Measurements from ENCODE around the gene CLMN.

Gene CLMN

DNA sequence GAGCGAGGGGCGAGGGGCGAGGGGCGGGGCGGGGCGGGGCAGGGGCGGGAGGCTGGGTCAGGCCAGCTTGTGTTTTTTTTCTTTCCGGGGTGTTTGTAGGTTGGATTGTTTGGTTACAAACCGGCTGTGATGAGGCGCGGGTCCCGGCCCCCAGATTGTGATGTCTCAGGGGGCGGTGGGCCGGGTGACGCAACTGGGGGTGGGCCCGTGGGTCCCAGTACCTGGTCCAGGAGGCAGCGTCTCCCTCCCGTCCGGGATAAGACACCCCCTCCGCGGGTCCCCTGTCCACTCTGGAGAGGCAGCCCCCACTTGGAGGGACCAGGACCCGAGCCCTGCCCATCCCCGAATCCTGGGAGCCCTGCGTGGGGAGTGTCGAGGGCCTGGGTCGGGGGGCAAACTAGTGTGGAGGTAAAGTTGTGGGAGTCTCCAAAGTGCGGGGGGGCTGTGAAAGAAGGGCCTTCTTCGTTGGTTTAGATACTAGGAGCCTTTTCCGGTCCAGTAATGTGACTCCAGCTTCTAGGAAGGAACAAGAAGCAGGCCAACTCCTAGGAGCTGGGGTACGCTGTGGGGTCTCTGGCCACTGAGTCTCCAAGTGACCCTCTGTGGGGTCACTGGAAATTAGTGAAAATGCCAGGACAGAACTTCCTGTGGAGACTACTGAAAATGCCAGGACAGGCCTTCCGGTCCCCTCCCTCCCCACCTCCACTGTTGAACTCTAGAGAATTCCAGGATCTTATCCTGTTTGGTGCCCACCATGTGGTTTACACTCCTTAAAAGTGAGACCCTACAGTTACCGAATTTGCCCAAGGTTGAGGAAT, 579 bp upstream of the CLMN start:
- DNase-seq: no peak

- no peak for DNase-seq
Observed at GRCh38 chr14:95318399-95319311, 1.1 kb downstream of the CLMN start.

DNA sequence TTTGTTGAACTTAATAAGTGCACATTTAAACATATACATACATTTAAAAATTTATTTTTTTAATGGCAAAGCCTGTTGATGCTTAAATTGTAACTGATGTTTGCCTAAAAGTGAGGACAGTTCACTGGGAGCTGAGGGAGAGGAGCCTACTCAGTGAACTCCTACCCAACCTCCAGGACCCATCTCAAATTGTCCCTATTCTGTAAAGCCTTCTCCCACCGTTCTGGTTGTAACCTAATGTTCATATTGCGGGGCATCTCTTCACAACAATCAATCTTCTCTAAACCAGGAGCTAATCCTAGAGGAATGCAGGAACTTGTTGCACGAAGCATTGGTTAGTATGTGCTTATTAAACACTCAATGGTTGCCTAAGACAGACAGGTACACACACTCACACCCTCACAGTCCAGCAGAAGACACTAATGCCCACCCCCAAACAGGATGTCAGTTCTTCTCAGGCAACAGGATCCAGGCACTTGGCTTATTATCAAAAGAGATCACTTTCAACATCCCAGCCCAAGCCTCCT, 1.8 kb downstream of the CLMN start:
- DNase-seq: no peak

DNA sequence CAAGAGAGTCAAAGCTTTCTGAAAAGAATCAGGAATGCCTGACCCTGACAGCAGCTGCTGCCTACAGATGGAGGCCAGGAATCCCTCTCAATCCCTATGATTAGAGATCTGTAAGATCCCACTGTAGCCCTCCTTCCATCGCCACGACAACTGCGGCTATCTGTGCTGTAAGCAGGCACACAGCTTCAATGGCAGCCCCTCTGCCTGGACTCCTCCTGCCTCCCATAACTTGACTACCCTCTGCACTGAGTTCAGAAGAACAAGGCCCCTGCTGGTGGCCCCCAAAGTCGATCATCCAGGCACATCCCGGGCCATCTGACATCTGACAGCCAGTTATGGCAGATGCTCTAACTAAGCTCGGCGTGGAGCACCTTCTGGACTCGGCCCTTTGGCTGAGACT, 2.9 kb downstream of the CLMN start:
- DNase-seq: no peak

GRCh38 chr14:95315579-95315978, 4.1 kb downstream of the CLMN start:
- DNase-seq: no peak

GRCh38 chr14:95315156-95315555, 4.6 kb downstream of the CLMN start:
- no peak for DNase-seq

GRCh38 chr14:95314609-95315008, 5.1 kb downstream of the CLMN start:
- DNase-seq: no peak

DNA sequence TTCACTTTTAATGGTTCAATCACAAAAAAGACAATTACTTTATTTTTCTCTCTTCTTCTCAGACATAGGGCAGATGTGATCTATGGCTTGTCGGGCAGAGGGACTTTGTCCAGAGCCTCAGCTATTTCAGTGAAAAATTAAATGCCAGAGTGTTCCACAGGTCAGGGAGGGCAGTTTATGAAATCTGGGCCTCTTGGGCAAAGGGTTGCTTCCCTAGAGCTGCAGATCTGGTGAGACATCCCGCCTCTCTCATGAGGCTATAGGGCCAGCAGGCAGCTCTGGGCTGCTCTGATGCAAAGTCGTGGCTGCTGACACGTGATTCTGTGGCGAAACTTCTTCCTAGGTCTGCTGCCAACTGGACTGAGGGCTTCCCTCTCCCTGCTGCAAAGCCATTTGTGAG, 6.0 kb downstream of the CLMN start:
- no peak for DNase-seq

DNA sequence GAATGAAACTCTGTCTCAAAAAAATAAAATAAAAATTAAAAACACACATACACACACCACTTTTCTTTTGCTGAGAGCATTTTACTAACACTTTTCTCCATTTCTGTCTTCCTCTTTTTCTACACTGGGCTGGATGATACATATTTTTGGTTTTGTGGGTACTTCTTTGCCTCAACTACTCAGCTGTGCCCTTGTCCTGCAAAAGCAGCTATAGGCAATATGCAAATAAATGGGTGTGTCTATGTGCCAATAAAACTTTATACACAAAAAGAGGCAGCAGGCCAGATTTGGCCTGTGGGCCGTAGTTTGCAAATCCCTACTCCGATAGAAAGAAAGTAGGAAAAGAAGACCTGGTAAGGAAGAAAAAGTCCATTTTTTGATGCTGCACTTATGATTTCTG, 6.5 kb downstream of the CLMN start:
- DNase-seq: no peak

GRCh38 chr14:95312311-95312710, 7.4 kb downstream of the CLMN start:
- DNase-seq: no peak

DNA sequence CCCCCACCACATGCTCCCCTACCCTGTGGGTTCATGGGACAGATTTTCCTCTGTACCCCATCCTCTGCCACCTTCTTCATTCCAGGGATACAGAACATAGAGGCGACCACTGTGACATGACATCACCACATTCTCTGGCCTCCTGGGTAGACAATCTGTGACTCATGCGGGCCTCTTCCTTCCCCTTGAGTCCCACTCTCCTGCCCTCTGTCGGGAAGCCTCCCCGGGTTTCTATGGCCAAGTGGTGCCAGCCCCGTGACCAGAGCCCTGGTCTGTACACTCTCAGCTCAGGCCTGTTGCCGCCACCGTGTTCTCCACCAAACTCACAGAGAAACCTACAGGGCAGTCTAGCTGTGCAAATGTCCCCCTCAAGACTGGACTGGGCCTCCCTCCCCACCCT, 8.0 kb downstream of the CLMN start:
- no peak for DNase-seq

DNA sequence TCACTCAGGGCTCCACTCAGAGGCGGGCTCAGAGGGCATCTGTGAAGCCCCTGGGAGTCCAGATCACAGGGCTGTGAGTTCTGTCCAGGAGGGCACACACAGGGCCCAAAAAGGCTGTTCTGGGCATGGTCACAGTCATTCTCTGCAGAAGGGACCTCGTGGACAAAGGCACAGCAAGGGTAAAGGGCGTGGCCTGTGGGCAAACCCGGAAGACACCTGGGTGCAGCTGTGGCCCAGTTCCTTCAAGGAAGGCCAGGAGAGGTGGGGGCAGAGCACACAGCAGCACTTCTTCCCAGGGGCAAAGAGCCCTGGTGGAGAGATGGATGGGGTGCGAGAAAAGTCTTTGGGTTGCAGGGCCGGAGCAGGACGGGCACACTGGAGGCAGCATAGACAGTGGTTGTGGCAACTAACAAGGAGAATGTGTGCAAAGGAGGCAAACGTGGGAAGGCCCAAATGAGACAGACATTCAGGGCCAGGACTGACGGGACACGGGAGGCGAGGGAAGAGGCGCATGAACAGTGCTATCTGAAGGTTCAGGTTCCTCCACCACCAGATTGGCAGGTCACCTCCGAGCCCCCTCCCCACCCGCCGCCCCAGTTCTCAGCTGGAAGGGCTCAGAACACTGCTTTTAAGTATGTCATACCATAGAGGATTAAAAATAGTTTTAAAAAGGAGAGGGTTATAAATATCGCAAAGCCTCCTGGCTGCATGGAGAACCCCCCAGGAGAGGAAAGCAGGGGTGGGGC, 8.9 kb downstream of the CLMN start:
- no peak for DNase-seq

DNA sequence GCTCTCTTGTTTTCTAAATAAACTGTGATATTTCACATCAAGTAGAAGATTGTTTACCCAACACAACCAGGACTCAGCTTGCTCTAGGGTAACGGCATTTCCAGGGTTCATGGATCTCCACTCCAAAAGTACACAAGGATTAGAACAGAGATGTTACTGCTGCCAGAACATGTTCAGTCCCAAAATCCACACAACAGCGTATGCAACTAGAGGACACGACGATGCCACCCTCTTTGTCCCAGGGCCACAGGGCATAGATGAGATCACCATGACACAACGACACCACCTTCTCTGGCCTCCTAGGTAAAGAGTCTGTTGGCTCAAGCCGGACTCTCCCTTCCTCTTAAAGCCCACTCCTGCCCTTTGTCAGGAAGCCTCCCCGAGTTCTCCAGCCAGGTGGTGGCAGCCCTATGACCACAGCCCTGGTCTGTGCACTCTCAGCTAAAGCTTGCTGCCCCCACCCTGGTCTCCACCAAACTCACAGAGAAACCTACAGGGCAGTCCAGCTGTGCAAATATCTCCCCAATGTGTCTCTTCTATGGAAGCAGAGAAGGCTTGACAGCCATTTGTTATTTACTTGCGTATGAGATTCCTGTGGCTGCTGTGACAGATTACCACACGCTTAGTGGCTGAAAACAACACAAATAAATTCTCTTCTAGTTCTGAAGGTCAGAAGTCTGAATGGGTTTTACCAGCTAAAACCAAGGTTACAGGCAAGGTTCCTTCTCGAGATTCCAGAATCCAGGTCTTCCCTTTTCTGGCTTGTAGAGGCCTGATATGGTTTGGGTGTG, 10.3 kb downstream of the CLMN start:
- DNase-seq: no peak

DNA sequence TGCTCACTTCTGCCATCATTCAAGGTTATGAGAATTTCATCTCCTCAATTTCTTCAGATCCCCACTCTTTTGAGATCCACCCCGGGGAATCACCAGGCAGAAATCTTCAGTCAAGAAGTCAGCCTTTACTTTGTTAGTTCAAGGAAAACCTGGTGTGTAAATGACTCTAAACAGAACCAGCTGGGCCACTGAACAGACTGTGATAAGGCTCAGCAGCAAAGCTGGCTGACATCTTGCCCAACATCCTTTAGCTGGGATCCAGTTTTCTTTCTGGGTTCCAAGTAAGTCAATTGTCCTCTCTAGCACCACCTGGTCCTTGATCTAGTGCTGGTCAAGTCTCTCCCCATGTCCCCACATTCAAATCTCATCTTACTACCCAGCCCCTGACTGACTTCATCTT, 11.6 kb downstream of the CLMN start:
- DNase-seq: no peak

- DNase-seq: no peak
Observed at GRCh38 chr14:95307402-95308041, 12.2 kb downstream of the CLMN start.

- DNase-seq: no peak
Observed at GRCh38 chr14:95305940-95306339, 13.8 kb downstream of the CLMN start.

DNA sequence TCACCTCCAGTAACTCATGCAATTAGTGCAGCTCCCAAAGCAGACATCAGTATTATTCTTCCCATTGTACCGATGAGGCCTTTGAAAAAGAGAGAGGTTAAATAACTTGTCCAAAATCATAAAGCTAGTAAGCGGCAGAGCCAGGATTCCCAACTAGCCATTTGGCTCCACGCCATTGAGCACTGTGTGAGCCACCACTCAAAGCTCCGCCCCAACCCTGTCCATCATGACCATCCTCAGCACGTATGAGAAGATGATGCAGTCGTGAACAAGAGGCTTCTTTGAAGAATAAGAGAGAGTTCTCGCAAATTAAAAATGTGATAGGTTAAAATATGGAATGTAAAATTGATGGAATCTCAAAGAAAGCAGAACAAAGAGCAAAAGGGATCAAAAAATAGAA, 14.6 kb downstream of the CLMN start:
- DNase-seq: no peak

DNA sequence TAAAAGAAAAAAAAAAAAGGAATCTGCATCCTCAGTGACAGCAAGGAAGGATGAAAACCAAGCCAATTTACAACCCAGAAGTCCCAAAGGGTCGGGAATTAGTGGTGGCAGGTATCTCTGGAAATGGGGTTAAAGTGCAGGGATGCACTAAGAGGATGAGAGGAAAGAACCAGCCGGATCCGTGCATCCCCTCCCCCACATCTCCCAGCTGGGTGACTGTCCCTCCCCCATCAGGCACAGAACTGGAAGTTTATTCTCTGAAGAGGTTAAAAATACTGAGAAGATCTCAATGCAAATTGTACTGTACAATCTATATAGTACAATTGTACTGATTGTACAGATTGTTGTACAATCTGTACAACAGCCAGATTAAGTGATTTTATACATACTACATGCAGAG, 15.4 kb downstream of the CLMN start:
- no peak for DNase-seq

GRCh38 chr14:95303552-95303951, 16.2 kb downstream of the CLMN start:
- DNase-seq: no peak

GRCh38 chr14:95302667-95303506, 16.8 kb downstream of the CLMN start:
- no peak for DNase-seq

Data from activated CD8-positive, alpha-beta memory T cell treated with anti-CD3 and anti-CD28 coated beads, Interleukin-2, amount 50 U/mL, for 4 hours (primary cell).